ENCODE results near the gene NEU1. TPM values are rescaled to one million over a fixed set of nuclear protein-coding genes. Genes with fewer than 3 reads are reported as not detected.
"Not testable (repeated sequence)": the region's sequence is repeated elsewhere in the genome, so short reads cannot be mapped to it uniquely, and the experiment has no call there.

Gene NEU1
- polyA plus RNA-seq, result 27.9 to 44.4 TPM (median 38.6 TPM) in 3 replicates
- 27.7 TPM for polyA plus RNA-seq (2011; ENCODE audit: low read depth)
- polyA plus RNA-seq (2011; cell fraction: cytosol; rRNA removed), result 21.5 and 26.6 TPM in 2 replicates
- 57.0 and 60.0 TPM in 2 replicates for polyA plus RNA-seq (2011; cell fraction: nucleus; rRNA removed)
- 22.5 and 56.8 TPM in 2 replicates for polyA plus RNA-seq (2012; ENCODE audit: low replicate concordance)
- 21.8 to 42.7 TPM (median 38.9 TPM) in 3 replicates for polyA minus RNA-seq
- polyA minus RNA-seq (2011; cell fraction: cytosol; rRNA and poly(A)+ RNA removed), result 29.5 TPM
- polyA minus RNA-seq (2011; cell fraction: nucleus; rRNA and poly(A)+ RNA removed), result 28.9 and 29.7 TPM in 2 replicates

DNA sequence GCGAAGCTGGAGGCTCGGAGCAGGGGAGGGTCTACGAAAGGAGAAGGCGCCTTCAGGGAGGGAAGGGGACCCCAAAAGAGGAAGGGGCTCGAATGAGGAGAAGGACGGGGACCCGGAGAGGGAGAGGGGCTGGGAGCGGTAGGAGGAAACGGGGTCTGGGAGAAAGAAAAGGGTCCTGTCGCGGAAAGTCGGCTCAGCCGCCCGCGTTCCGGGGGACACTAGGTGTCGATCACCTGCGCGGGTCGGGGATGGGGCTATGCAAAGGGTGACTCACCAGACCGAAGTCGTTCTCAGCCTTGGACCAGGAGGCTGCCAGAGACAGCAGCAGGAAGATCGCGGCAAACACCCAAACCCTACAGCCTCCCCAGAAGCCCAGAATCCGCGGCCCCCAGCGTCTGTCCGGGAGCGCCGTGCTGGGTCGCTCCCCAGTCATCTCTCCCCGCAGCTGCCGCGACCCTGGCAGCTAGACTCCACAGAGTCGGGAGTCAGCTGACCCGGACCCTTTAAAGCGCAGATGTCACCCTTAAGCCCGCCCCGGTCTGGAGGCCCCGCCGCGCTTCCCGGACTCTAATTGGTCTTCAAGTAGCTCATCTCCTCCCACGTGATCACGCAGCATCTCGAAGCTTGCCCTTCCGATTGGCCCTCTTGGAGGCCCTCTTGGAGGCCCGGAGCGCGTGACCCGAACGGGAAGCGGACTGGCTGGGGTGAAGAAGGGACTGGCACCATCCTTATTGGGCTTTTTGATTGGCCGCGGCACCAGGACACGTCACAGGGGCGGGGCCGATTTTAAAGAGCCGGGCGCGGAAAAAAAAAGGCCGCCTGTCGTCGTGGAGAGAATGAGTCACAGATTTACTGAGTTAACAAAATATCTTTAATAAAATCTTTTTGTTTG, at the start of gene NEU1:
NEU1 (minus strand) TSS at position 478 of the 892 bp plus-strand sequence; CDS start at position 433, 45 bp downstream.
- peak within 1 kb of the TSS; percentile 88 for H2AFZ ChIP-seq (ENCODE audit: control insufficient read depth, low read length)

GRCh38 chr6:31911826-31912585, 49.4 kb upstream of the NEU1 start:
- Histone ChIP-seq H3K79me2 (ENCODE audit: control insufficient read depth, insufficient read depth, low read length) (no peaks in the 10 kb centered on the region), H3K4me2 (ENCODE audit: control insufficient read depth, extremely low read depth, insufficient read depth, low read depth, low read length) (no peak overlapping the region), H3K9me3 (ENCODE audit: control insufficient read depth, low read depth, low read length) (no peaks in the 10 kb centered on the region), H3K27ac (ENCODE audit: control insufficient read depth, insufficient read depth, low read length) (no peak overlapping the region), H3K9ac (ENCODE audit: control insufficient read depth, extremely low read depth, insufficient read depth, low read length) (no peak overlapping the region), H4K20me1 (ENCODE audit: control insufficient read depth, extremely low read depth, insufficient read depth, low read length) (no peaks in the 10 kb centered on the region), H3K9me1 (ENCODE audit: control insufficient read depth, extremely low read depth, insufficient read depth, low read length) (no peaks in the 10 kb centered on the region), H3K4me3 (ENCODE audit: control insufficient read depth in 2 of 3, extremely low read depth in 1 of 3, insufficient read depth in 2 of 3, low read depth in 1 of 3, low read length in 3 of 3) (no peak overlapping the region), H3K27me3 (ENCODE audit: control insufficient read depth, extremely low read depth, insufficient read depth, low read length) (no peaks in the 10 kb centered on the region), H2AFZ (ENCODE audit: control insufficient read depth, low read length) (no peak overlapping the region), H3K36me3 (ENCODE audit: control insufficient read depth in 2 of 2, extremely low read depth in 1 of 2, insufficient read depth in 2 of 2, low read length in 2 of 2) (no peaks in the 10 kb centered on the region), H3K4me1 (ENCODE audit: control insufficient read depth, extremely low read depth, insufficient read depth, low read length) (peaks cover 14% of the 10 kb centered on the region)
- no peak for DNase-seq (ENCODE audit: low read depth, low spot score)
- dilution Hi-C loops (cut with MboI; ENCODE audit: extremely low pct_ligation_motif_present, low sequenced_read_pairs), result no loop called here
- no peak for FAIRE-seq
- TF ChIP-seq, protein P1, sequence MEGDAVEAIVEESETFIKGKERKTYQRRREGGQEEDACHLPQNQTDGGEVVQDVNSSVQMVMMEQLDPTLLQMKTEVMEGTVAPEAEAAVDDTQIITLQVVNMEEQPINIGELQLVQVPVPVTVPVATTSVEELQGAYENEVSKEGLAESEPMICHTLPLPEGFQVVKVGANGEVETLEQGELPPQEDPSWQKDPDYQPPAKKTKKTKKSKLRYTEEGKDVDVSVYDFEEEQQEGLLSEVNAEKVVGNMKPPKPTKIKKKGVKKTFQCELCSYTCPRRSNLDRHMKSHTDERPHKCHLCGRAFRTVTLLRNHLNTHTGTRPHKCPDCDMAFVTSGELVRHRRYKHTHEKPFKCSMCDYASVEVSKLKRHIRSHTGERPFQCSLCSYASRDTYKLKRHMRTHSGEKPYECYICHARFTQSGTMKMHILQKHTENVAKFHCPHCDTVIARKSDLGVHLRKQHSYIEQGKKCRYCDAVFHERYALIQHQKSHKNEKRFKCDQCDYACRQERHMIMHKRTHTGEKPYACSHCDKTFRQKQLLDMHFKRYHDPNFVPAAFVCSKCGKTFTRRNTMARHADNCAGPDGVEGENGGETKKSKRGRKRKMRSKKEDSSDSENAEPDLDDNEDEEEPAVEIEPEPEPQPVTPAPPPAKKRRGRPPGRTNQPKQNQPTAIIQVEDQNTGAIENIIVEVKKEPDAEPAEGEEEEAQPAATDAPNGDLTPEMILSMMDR (optimal IDR thresholded peaks at IDR 0.05 in 1 of 3, IDR thresholded peaks at IDR 0.05 in 1 of 3, conservative IDR thresholded peaks at IDR 0.05 in 1 of 3; ENCODE audit: extremely low read depth in 1 of 3, insufficient read depth in 2 of 3, low read length in 3 of 3), result no peak
- no peak for TF ChIP-seq EZH2 (IDR thresholded peaks at IDR 0.05; ENCODE audit: low read length)

More for the DNA sequence above, at the start of gene NEU1:
- Histone ChIP-seq H3K27me3 (ENCODE audit: control insufficient read depth, extremely low read depth, insufficient read depth, low read length) (no peaks in the 10 kb centered on the region), H3K79me2 (ENCODE audit: control insufficient read depth, insufficient read depth, low read length) (peaks cover 5% of the 10 kb centered on the region), H3K27ac (ENCODE audit: control insufficient read depth, insufficient read depth, low read length) (peak within 1 kb of the TSS; percentile 71), H3K9me3 (ENCODE audit: control insufficient read depth, low read depth, low read length) (no peaks in the 10 kb centered on the region), H3K9me1 (ENCODE audit: control insufficient read depth, extremely low read depth, insufficient read depth, low read length) (no peaks in the 10 kb centered on the region), H3K4me3 (ENCODE audit: control insufficient read depth in 2 of 3, extremely low read depth in 1 of 3, insufficient read depth in 2 of 3, low read depth in 1 of 3, low read length in 3 of 3) (peak within 1 kb of the TSS; percentile 63 to 90 (median 89)), H3K4me1 (ENCODE audit: control insufficient read depth, extremely low read depth, insufficient read depth, low read length) (peaks cover 12% of the 10 kb centered on the region), H3K9ac (ENCODE audit: control insufficient read depth, extremely low read depth, insufficient read depth, low read length) (peak within 1 kb of the TSS; percentile 85), H3K36me3 (ENCODE audit: control insufficient read depth in 2 of 2, extremely low read depth in 1 of 2, insufficient read depth in 2 of 2, low read length in 2 of 2) (peaks cover 11 to 15% of the 10 kb centered on the region in 2 experiments), H4K20me1 (ENCODE audit: control insufficient read depth, extremely low read depth, insufficient read depth, low read length) (no peaks in the 10 kb centered on the region), H3K4me2 (ENCODE audit: control insufficient read depth, extremely low read depth, insufficient read depth, low read depth, low read length) (peak within 1 kb of the TSS; percentile 96)
- TF ChIP-seq, protein P1 (optimal IDR thresholded peaks at IDR 0.05 in 1 of 3, IDR thresholded peaks at IDR 0.05 in 1 of 3, conservative IDR thresholded peaks at IDR 0.05 in 1 of 3; ENCODE audit: extremely low read depth in 1 of 3, insufficient read depth in 2 of 3, low read length in 3 of 3), result no peak
- no peak for TF ChIP-seq EZH2 (IDR thresholded peaks at IDR 0.05; ENCODE audit: low read length)
- dilution Hi-C loops (cut with MboI; ENCODE audit: extremely low pct_ligation_motif_present, low sequenced_read_pairs), result no loop called here
- DNase-seq (ENCODE audit: low read depth, low spot score), result peak; percentile 99
- peak; percentile 17 for FAIRE-seq

- dilution Hi-C loops (cut with MboI; ENCODE audit: extremely low pct_ligation_motif_present, low sequenced_read_pairs); DNase-seq (ENCODE audit: low read depth, low spot score); H3K4me3 ChIP-seq (ENCODE audit: control insufficient read depth in 2 of 3, extremely low read depth in 1 of 3, insufficient read depth in 2 of 3, low read depth in 1 of 3, low read length in 3 of 3); H3K9me1 ChIP-seq (ENCODE audit: control insufficient read depth, extremely low read depth, insufficient read depth, low read length); H3K79me2 ChIP-seq (ENCODE audit: control insufficient read depth, insufficient read depth, low read length); H2AFZ ChIP-seq (ENCODE audit: control insufficient read depth, low read length); FAIRE-seq; H4K20me1 ChIP-seq (ENCODE audit: control insufficient read depth, extremely low read depth, insufficient read depth, low read length); H3K4me2 ChIP-seq (ENCODE audit: control insufficient read depth, extremely low read depth, insufficient read depth, low read depth, low read length); H3K9ac ChIP-seq (ENCODE audit: control insufficient read depth, extremely low read depth, insufficient read depth, low read length); H3K27me3 ChIP-seq (ENCODE audit: control insufficient read depth, extremely low read depth, insufficient read depth, low read length); H3K36me3 ChIP-seq (ENCODE audit: control insufficient read depth in 2 of 2, extremely low read depth in 1 of 2, insufficient read depth in 2 of 2, low read length in 2 of 2); H3K9me3 ChIP-seq (ENCODE audit: control insufficient read depth, low read depth, low read length); H3K27ac ChIP-seq (ENCODE audit: control insufficient read depth, insufficient read depth, low read length): not testable (repeated sequence)
- peaks cover 14% of the 10 kb centered on the region for H3K4me1 ChIP-seq (ENCODE audit: control insufficient read depth, extremely low read depth, insufficient read depth, low read length)
These were observed 46.7 kb upstream of the NEU1 start for GRCh38 chr6:31909298-31909697.

All from keratinocyte (primary cell).